SKM-1 (cell line): ENCODE data around the gene PROK2.

Experiments used
- DNase-seq: peaks from one replicate; lab custom pipeline; 2025; ENCODE audit not compliant: unreplicated experiment; lab: John Stamatoyannopoulos, UW

Gene PROK2

DNA sequence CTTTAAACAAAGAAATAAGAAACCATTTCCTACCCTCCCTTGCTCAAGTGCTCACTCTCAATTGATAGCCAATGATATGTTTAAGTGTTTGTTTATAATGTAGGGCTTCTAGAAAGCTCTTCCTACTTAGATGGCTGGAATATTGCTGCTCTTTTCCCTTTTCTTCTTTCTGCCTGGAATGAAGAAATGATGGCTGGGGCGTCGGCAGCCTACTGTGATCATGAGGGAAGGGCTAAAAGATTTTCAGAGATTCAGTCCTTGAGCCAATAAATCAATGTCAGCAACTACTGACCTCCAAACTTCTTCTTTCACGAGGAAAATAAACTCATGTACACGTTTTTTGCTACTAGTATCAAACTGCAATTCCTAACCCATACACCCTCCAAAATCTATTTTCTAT lies 33.3 kb downstream of the PROK2 start:
- no peak for DNase-seq

DNA sequence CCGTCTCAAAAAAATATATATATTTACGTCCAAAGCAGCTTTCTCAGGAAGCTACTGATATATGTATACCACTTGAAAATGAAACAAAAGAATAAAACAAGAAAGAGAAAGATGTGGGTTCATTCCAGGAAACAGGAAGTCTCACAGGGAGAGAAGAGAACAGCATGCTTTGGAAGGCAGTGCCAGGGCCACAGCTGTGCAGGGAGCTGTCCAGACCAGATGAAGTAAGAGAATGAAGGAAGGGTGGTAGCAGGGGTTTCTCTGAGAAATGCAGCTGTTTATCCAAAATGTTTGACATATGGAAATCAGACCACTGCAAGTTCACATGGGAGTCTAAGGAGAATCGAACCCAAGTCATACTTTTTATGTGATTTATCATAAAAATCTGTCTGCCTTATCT lies 40.2 kb downstream of the PROK2 start:
- DNase-seq: no peak

DNA sequence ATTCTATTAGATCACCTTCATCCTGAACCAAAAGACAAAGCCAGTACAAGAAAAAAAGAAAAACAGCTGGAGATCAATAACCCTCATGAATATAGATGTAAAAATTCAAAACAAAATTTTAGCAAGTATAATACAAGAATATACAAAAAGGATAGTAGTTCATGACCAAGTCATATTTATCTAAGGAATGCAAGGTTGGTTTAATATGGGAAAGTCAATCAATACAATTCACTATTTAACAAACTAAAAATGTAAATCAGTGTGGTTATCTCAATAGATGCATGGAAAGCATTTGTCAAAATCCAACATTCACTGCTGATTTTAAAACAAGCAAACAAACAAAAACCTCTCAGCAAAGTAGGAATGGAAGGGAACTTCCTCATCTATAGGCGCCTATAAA lies 42.3 kb downstream of the PROK2 start:
- no peak for DNase-seq

DNA sequence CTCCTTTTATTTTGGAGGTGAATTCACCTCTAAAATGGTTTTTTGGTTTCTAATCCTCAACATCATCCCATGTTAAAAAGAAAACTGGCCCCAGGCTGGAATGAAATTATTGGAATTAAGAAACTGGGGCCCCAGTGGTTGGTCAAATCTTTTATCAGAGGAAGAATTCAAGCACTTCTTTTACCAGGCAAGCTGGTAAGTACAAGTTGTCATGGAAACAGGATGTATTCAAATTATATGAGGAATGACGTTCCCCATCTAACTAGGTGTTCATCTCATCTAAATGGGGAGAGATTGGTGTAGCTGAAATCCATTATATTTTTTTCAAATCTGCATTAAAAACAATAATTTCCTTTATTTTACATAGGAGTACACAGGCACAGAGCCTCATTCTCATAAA lies 50.1 kb downstream of the PROK2 start:
- DNase-seq: no peak

DNA sequence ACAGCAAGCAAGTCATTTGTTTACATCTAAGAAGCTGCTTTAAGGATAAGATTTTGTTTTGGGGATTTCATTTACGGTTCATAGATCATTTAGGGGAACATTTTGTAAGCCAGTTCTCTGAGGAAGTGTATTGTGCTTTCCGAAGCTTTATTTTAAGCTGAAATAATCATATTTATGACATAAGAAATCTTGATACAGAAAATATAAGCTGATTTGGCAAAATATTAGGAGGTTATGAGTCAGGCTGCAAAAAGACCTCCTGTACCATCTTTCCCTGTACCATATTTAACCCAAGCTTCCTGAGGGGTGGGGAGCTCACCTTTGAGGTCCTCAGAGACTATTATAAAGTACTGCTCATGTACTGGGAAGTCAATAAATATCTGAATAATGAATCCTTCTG lies 51.6 kb downstream of the PROK2 start:
- no peak for DNase-seq

DNA sequence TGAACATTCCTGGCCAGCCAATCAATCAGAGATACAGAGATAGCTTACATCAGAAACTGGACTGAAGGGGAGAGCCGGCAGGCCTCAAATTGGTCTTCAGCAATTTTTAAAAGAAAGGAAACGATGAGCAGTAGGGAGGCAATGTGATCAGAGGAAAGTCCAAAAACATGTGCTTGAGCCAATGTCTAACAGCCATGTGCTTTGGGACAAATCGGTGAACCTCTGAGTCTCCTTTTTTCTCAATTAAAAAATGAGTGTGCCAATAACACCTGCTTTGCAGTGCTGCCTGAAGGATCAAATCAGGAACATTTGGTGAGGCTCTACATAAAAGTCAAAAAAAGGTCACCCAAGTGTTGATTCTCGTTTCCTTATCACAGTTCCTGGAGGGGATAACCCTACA lies 52.3 kb downstream of the PROK2 start:
- DNase-seq: no peak

DNA sequence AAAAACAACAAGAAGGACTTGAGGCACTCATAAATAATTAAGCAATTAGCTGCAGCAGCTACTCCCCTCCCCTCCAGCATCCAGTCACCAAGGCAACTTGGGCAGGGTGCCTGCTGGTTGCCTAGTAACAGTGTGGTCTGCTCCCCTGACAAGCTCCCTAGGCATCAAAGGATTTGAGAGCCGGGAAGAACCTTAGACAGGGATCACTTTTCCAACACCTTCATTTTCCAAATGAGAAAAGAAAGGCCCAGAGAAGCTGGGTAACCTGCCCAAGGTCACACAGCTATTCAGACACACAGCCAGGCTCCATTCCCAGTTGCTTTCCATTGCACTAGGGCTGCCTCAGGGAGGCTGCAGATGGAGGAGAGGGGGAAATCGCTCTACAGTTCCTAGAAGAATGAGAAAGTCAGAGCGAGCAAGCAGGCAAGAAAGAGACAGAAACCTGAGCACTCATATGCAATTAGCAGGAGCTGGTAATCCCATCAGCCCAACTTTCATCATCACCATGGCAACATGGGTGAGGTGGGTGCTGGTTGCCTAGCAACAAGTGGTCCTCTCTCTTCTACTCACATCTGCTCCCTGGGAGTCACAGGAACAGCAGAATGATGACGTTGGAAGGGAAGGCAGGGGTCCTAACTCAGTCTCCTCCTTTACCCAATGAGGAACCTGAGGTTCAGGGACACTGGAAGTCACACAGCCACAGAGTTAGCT lies 56.2 kb downstream of the PROK2 start:
- DNase-seq: no peak

DNA sequence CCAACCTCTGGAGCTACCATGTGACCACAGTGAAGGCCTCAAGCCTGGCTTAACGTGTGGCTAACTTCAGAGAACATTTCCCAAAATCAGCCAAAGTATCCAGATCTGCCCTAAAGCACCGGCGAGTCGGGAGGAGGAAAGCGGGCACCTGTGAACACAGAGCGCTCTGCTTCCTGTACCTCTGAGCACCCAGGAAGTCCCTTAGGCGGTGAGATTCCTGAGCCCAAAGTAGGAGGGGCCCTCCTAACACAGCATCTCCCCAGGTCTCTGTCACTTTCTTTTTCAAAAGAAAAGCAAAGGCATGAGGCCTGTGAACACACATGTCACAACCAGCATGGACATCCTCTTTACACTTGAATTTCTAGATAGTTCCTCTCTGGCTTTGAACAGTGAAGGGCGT lies 58.8 kb downstream of the PROK2 start:
- DNase-seq: no peak

DNA sequence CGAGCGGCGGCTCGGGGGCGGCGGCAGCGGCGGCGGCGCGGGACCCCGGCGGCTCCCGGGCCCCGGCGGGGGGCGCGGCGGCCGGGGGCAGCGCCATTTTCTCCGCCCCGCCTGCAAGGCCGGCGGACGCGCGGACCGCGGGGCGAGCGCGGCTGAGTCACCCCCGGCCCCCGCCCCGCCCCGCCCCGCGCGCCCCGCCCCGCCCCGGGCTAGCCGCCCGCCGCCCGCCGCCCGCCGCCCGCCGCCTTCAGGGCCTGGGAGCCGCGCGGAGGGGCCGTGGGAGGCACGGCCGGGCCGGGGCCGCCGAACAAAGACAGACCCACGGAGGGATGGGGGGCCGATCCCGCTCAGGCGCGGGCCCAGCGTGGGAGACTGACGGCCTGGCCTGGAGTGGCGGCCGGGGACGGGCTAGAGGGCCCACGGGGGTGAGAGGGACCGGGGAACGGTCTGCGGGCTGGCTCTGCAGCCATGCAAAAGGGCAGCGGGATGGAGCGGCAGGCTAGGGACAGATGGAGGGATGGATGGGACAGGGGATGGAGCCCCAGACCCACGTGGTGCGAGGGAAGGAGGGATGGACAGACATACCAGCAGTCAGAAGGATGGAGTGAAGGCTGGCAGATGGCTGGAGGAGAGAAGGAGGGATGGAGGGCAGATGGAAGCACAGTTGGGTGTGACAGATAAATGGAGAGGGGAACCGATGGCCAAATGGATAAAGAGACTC lies 59.5 kb downstream of the PROK2 start, which contains the start of gene EIF4E3:
Gene EIF4E3, minus strand, starts transcription at position 132 of the 721 bp plus-strand sequence. Its CDS starts 35 bp downstream, at position 97.
- DNase-seq: no peak

DNA sequence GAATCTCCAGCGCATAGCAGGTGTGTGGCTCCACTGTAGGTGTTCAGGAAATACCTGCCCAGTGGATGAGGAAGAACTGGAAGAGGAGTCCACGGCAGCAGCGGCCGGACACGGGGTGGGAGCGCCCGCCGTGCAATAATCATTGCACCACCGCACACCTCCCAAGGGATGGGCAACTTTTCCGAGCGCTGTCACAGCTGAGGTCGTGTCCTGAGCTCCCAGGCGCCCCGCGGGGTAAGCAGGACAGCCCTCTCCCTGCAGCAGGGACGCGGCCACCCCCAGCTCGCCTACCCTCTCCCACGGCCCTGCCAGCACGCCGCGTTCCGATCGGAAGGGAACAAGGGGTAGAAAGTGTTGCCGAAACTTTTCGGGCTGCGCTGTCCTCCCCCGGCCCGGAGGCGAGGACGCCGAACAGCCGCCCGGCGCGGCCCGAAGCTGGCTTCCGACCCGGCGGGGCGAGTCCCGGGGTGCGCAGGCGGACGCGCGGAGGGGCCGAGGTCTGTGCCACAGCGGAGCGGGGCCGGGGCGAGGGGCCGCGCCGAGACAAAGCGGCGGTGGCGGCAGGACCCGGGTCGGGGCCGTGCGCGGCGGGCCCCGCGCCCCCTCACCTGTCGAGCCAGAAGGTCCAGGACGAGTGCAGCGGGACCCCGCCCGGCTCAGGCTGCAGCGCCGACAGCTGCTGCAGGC lies 60.2 kb downstream of the PROK2 start:
- no peak for DNase-seq

DNA sequence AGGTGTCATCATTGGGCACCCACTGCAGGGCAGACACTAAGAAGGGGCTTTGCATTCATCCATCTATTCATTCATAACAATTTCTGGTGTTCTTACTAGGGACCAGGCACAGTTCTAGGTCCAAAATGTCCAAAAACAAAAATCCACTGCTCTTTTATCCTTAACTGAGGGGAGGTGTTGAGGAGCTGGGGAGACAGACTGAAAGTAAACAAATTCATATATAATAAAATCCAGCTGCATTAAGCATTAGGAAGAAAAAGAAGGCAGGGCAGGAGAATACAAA lies 60.8 kb downstream of the PROK2 start:
- DNase-seq: no peak

DNA sequence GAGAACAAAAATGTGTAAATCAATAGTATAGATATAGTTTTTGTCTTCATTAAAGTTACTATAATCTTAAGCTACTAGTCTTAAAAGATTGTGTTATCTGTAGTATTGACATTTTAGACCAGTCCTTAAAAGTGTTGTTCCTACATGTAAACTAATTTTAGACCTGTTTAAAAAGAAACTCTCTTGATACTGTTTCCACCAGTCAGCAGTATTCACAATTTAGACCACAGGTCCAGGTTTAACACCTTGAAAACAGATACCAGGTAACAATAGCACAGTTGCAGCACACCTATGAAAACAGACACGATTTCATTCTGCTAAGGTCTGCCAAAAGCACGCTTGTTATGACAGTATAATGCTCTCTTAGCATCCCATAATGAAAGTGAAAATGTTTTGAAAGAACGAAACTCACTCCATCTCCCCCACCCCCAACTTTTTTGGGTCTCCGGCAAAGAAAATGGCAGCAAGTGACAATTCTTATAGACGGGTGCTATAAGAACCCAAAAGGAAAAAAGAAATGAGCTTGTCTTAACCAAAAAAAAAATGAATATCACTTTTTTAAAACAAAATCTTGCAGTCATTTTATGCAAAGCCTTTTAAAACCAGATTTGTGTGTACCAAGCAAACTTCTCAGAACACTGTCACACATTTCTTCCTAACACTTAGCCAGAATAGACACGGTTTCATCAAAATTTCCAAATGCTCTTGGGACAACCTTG lies 61.3 kb downstream of the PROK2 start:
- no peak for DNase-seq

DNA sequence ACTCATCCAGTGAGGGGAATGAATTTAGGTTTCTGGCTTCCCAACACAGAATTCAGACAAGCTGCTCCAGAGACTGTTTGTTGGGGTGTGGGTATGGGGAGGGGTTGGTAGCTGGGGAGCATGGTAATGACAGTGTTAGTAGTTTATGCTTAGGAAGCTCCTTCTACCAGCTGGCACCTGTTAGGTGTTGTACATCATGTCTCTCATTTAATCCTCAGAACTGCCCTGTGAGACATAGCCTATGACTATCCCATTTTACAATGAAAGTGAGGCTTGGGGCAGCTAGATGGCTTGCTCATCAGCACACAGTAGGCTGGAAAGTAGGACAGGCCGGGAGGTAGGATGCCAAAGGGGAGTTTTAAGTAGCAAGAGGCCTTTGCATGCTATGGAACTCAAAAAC lies 62.3 kb downstream of the PROK2 start:
- no peak for DNase-seq
